Measurements from ENCODE around the gene NADK2. TPM values are rescaled to one million over a fixed set of nuclear protein-coding genes. Genes with fewer than 3 reads are reported as not detected.

The NADK2 gene
- total and polyA plus RNA-seq, 8 donors, result 9.1 to 132 (median 27.0) TPM

GRCh38 chr5:36239370-36240293 lies 2.1 kb downstream of the NADK2 start:
- Histone ChIP-seq H3K9me3 (no peaks in the 10 kb centered on the region), H3K4me1 (peaks cover 26 to 69% (median 47%) of the 10 kb centered on the region in 4 donors), H3K27me3 (no peaks in the 10 kb centered on the region), H3K4me3 (peak overlapping the region; percentile 66 to 91 (median 86)), H3K27ac (peak overlapping the region; percentile 38 to 99 (median 96)), H3K36me3 (no peaks in the 10 kb centered on the region)
- WGBS, 5 donors, result 20 to 29% (median 23%) methylated on average over 4 of the region's 4 CpGs
- intact Hi-C loops (cut with DNase I; ENCODE audit: low total_unique reads), result no loop called here
- peak in 1 of 2 donors; percentile 49 for DNase-seq
- TF ChIP-seq EP300 (IDR thresholded peaks at IDR 0.05) (no peak), CTCF (IDR thresholded peaks at IDR 0.05) (no peak), POLR2A (IDR thresholded peaks at IDR 0.05) (no peak), POLR2AphosphoS5 (IDR thresholded peaks at IDR 0.05) (no peak)

DNA sequence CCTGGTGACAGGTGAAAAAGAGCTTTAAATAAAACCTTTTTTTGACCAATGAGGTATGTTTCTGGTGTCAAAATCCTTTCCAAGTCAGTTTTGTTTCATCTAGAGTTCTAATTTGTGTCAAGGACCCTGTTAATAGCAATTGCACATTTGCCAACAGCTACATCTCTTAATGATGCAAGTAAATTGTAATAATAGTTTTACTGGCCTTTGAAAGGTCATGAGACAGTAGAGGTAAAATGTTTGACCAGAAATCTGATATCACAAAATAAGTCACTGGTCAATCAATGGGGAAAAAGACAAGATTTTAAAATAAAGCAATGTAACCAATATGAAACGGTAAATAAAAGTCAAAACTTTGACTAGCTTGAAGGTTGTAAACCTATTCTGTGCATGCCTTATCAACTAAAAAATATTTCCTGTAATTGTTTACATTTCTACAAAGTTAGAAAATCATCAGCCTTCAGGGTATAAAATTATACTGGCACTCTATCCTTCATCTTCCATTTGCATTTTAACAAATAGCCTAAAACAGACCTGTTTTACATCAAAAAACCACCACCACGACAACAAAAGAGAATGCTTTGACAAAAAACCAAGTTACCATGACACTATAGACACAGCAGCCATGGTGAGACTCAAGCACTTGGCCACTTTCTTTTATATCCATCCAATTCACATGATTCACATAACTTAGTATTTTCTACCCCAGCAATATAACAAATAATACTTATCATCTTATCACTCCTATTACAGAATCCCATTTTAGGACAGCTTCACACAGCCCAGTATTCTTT lies 3.0 kb downstream of the NADK2 start:
- peak overlapping the region in 1 of 4 donors; percentile 84 for H3K4me3 ChIP-seq
- 50 to 60% (median 58%) methylated on average over 2 of the region's 2 CpGs for WGBS, 5 donors

DNA sequence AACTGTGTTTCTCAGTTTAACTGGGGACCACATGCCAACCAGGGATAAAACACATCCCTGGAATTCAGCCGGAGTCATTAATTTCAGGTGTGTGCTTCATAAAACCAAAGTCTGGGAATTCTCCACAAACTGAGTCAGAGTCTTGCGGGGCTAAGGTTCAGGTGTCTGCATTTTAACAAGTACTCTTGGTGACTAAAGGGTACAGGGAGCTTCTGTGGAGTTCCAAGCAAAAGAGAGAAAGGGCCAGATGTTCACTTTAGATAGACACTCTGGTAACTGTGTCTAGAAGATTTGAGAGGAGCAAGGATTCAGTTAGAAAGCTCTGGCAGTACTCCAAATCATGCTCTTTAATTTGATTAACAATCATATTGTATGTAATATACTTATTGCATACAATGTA lies 4.0 kb downstream of the NADK2 start:
- Histone ChIP-seq H3K36me3 (no peaks in the 10 kb centered on the region), H3K4me3 (no peak overlapping the region), H3K4me1 (peaks cover 25 to 74% (median 50%) of the 10 kb centered on the region in 4 donors), H3K27me3 (no peaks in the 10 kb centered on the region), H3K9me3 (no peaks in the 10 kb centered on the region), H3K27ac (peak overlapping the region in 3 of 5 donors; percentile 2 to 99 (median 98))
- intact Hi-C loops (cut with DNase I; ENCODE audit: low total_unique reads), result no loop called here
- TF ChIP-seq POLR2AphosphoS5 (IDR thresholded peaks at IDR 0.05) (no peak), EP300 (IDR thresholded peaks at IDR 0.05) (no peak), CTCF (IDR thresholded peaks at IDR 0.05) (no peak), POLR2A (IDR thresholded peaks at IDR 0.05) (no peak)
- WGBS, 5 donors, result 88 to 98% (median 95%) methylated on average over 2 of the region's 2 CpGs
- no peak for DNase-seq

More for the DNA sequence above, 3.0 kb downstream of the NADK2 start:
- H3K9me3 ChIP-seq, result no peaks in the 10 kb centered on the region
- peak overlapping the region in 4 of 5 donors; percentile 95 to 99 (median 97) for H3K27ac ChIP-seq
- TF ChIP-seq EP300 (IDR thresholded peaks at IDR 0.05) (no peak), CTCF (IDR thresholded peaks at IDR 0.05) (no peak), POLR2AphosphoS5 (IDR thresholded peaks at IDR 0.05) (no peak), POLR2A (IDR thresholded peaks at IDR 0.05) (no peak)
- DNase-seq, result no peak
- H3K4me1 ChIP-seq, result peaks cover 26 to 73% (median 48%) of the 10 kb centered on the region in 4 donors
- H3K36me3 ChIP-seq, result no peaks in the 10 kb centered on the region
- intact Hi-C loops (cut with DNase I; ENCODE audit: low total_unique reads), result no loop called here
- H3K27me3 ChIP-seq, result no peaks in the 10 kb centered on the region

- H3K9me3 ChIP-seq, result no peaks in the 10 kb centered on the region
- TF ChIP-seq EP300 (IDR thresholded peaks at IDR 0.05), result no peak
- no peak for TF ChIP-seq CTCF (IDR thresholded peaks at IDR 0.05)
- TF ChIP-seq POLR2AphosphoS5 (IDR thresholded peaks at IDR 0.05), result no peak
- TF ChIP-seq POLR2A (IDR thresholded peaks at IDR 0.05), result no peak
- H3K36me3 ChIP-seq, result no peaks in the 10 kb centered on the region
- H3K4me3 ChIP-seq, result no peak overlapping the region
- H3K27ac ChIP-seq, result peak overlapping the region in 2 of 5 donors; percentile 16 to 99
- intact Hi-C loops (cut with DNase I; ENCODE audit: low total_unique reads), result no loop called here
- H3K27me3 ChIP-seq, result no peaks in the 10 kb centered on the region
- H3K4me1 ChIP-seq, result peaks cover 21 to 79% (median 50%) of the 10 kb centered on the region in 4 donors
- no peak for DNase-seq
These were observed 4.9 kb downstream of the NADK2 start for GRCh38 chr5:36236801-36237200.
